Sigmoid colon (tissue), 4 donors: ENCODE results near the gene ADAMTS8.

Experiments used
- POLR2AphosphoS5 ChIP-seq, 4 donors: sonication (generic); formaldehyde crosslinking; IDR thresholded peaks; one replicate each; pipeline ENCODE4 v1.6.1; 2017; ENCODE audit warnings: antibody characterized with exemption in 4 of 4
- TF ChIP-seq, protein P1 (sequence below), 4 experiments: fragments of 450-650 bp in 3 of 4; fragments of 200-600 bp in 1 of 4; IDR thresholded peaks; one replicate each; pipeline ENCODE4 v1.5.1; 2016 to 2019; ENCODE audit warnings: antibody characterized with exemption in 4 of 4, mild to moderate bottlenecking in 3 of 4, moderate library complexity in 2 of 4

DNA sequence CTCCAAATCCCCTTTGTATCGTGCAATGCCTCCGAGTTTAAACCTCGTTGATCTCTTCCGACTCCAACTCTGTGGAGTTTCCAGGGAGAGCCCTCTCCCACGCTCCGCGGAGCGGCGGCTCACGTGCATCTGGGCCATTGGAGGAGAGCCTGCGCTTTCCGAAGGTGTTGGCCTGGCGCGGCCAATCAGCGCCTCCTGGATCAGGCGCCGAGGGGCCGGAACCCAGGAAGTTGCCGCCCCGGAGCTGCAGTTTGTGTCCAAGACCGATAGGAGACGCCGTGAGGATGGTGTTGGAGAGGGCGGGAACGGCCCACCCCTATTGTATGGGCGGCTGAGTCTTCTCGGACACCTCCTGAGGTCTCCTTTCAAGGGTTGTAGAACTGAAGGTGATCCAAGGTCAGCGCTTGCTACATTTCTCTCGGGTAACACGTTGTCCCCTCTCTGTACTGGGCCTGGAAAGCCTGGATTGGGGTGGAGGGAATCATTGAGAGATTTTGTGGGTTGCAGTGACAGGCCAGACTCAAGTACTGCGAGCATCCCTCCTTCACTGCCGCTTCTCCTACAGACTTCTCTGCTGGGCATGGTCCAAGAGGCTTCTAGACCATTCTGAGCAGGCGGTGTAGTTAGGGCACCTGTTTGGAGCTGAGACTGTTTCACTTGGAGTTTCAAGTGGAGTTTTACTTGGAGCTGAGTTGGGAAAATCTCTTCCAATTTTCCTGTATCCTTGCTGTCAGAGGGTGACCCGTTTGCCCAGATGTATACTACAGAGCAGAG is 21.8 kb upstream of the ADAMTS8 start:
- TF ChIP-seq, protein P1, sequence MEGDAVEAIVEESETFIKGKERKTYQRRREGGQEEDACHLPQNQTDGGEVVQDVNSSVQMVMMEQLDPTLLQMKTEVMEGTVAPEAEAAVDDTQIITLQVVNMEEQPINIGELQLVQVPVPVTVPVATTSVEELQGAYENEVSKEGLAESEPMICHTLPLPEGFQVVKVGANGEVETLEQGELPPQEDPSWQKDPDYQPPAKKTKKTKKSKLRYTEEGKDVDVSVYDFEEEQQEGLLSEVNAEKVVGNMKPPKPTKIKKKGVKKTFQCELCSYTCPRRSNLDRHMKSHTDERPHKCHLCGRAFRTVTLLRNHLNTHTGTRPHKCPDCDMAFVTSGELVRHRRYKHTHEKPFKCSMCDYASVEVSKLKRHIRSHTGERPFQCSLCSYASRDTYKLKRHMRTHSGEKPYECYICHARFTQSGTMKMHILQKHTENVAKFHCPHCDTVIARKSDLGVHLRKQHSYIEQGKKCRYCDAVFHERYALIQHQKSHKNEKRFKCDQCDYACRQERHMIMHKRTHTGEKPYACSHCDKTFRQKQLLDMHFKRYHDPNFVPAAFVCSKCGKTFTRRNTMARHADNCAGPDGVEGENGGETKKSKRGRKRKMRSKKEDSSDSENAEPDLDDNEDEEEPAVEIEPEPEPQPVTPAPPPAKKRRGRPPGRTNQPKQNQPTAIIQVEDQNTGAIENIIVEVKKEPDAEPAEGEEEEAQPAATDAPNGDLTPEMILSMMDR (IDR thresholded peaks at IDR 0.05): peak in 3 of 4 experiments; percentile 22 to 35 (median 33)
- TF ChIP-seq POLR2AphosphoS5 (IDR thresholded peaks at IDR 0.05): peak; percentile 61 to 80 (median 72)
